HG03175 (cell line): ENCODE data around the gene NOTCH4.
A peak's percentile ranks its signal among the peaks of the same experiment; 100 is the strongest.

Experiments used
- ATAC-seq: cut with Tn5 transposase; IDR thresholded peaks from one replicate; pipeline ENCODE4 v1.9.1; 2021; ENCODE audit warnings: mild to moderate bottlenecking, moderate library complexity; ENCODE audit not compliant: unreplicated experiment

The NOTCH4 gene

GRCh38 chr6:32167761-32168262 lies 56.1 kb downstream of the NOTCH4 start:
- no peak for ATAC-seq

GRCh38 chr6:32167154-32167760 lies 56.6 kb downstream of the NOTCH4 start:
- ATAC-seq = no peak

- ATAC-seq = no peak
Observed at GRCh38 chr6:32166411-32167061, 57.3 kb downstream of the NOTCH4 start.

GRCh38 chr6:32164295-32164694 lies 59.6 kb downstream of the NOTCH4 start, which contains the start of gene EGFL8:
TSS of gene EGFL8 (plus strand) at chr6:32164595. CDS start at chr6:32166166, 1,571 bp downstream.
- no peak for ATAC-seq

GRCh38 chr6:32163559-32164258 lies 60.2 kb downstream of the NOTCH4 start:
- ATAC-seq = no peak

GRCh38 chr6:32158052-32158451 lies 65.8 kb downstream of the NOTCH4 start:
- ATAC-seq = no peak

GRCh38 chr6:32156891-32157290 lies 67.0 kb downstream of the NOTCH4 start:
- no peak for ATAC-seq

- ATAC-seq = peak; percentile 77
Observed at GRCh38 chr6:32154514-32155161, 69.2 kb downstream of the NOTCH4 start.

GRCh38 chr6:32153564-32154513 lies 70.0 kb downstream of the NOTCH4 start, which contains the start of gene PPT2:
TSS of gene PPT2 (plus strand) at chr6:32154141. CDS start at chr6:32154595, 454 bp downstream.
- ATAC-seq = peak; percentile 19

GRCh38 chr6:32152769-32153563 lies 70.9 kb downstream of the NOTCH4 start:
- ATAC-seq = no peak

- no peak for ATAC-seq
Observed at GRCh38 chr6:32151863-32152768, 71.8 kb downstream of the NOTCH4 start, which contains the start of gene PRRT1. TSS of gene PRRT1 (minus strand) at chr6:32151939. CDS start at chr6:32151827, 112 bp downstream.

GRCh38 chr6:32151181-32151862 lies 72.5 kb downstream of the NOTCH4 start:
- ATAC-seq = no peak

GRCh38 chr6:32149932-32150870 lies 73.7 kb downstream of the NOTCH4 start:
- no peak for ATAC-seq

- ATAC-seq = no peak
Observed at GRCh38 chr6:32149092-32149755, 74.6 kb downstream of the NOTCH4 start.

GRCh38 chr6:32148289-32149091 lies 75.4 kb downstream of the NOTCH4 start:
- no peak for ATAC-seq
